Measurements from ENCODE around the gene KCNJ16.
A peak's percentile ranks its signal among the peaks of the same experiment; 100 is the strongest.

Gene KCNJ16

DNA sequence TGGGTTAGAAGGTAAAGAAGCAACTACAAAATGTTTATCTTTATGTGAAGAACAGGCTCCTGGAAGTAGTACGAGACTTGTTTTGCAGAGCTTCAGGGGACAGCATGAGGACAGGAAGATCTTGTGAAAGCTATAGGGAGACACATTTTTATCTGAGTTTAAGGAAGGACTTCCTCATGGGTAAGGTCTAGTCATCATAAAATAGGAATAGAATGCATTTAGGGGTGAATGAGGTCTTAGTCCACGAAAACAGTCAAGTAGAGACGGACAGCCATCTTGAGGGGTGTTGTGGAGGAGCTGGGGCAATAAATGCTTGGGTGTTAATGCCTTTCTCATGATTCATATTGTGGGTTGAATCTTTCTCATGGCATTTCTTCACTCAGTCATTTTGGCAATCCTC is 24.3 kb downstream of the KCNJ16 start:
- Histone ChIP-seq H3K27me3 (ENCODE audit: low read depth, low read length) (no peaks in the 10 kb centered on the region), H3K9ac (ENCODE audit: low read length) (no peak overlapping the region), H3K4me1 (ENCODE audit: low read length) (peaks cover 4% of the 10 kb centered on the region; the same call in 1 of the 2 replicates), H2AFZ (ENCODE audit: low read depth, low read length) (peak overlapping the region; percentile 10; the same call in 1 of the 2 replicates), H3K27ac (ENCODE audit: low read length) (no peak overlapping the region), H3K79me2 (ENCODE audit: low read length) (no peaks in the 10 kb centered on the region), H3K36me3 (replicated peaks; ENCODE audit: low read depth, low read length) (no peaks in the 10 kb centered on the region), H3K4me3 (ENCODE audit: low read length) (no peak overlapping the region), H3K9me3 (ENCODE audit: insufficient read depth, low read length) (no peaks in the 10 kb centered on the region), H3K4me2 (ENCODE audit: low read length) (no peak overlapping the region), H4K20me1 (ENCODE audit: insufficient read depth, low read length) (no peaks in the 10 kb centered on the region)
- TF ChIP-seq, protein P1, sequence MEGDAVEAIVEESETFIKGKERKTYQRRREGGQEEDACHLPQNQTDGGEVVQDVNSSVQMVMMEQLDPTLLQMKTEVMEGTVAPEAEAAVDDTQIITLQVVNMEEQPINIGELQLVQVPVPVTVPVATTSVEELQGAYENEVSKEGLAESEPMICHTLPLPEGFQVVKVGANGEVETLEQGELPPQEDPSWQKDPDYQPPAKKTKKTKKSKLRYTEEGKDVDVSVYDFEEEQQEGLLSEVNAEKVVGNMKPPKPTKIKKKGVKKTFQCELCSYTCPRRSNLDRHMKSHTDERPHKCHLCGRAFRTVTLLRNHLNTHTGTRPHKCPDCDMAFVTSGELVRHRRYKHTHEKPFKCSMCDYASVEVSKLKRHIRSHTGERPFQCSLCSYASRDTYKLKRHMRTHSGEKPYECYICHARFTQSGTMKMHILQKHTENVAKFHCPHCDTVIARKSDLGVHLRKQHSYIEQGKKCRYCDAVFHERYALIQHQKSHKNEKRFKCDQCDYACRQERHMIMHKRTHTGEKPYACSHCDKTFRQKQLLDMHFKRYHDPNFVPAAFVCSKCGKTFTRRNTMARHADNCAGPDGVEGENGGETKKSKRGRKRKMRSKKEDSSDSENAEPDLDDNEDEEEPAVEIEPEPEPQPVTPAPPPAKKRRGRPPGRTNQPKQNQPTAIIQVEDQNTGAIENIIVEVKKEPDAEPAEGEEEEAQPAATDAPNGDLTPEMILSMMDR (IDR thresholded peaks at IDR 0.05; ENCODE audit: low read depth, low read length) = no peak
- no peak for TF ChIP-seq EZH2phosphoT487 (IDR thresholded peaks at IDR 0.05; ENCODE audit: low read depth)

DNA sequence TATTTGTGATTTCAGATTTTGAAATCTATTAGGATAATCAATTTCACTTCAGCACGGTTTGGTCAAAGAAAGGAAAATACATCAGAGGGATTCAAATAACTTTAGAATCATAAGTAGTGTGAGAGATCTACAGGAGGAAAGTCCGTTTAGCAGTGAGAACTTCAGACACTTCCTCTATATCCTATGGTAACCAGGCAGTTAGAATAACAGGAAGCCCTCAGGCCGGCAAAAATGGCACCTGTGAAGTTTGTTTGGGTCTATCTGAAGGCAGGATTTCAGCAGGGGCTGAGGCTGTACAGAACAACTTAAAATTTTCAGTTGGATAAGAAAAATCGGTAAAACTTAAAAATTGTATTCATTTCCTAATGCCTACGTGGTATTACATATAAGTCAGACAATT is 24.9 kb downstream of the KCNJ16 start:
- TF ChIP-seq, protein P1 (IDR thresholded peaks at IDR 0.05; ENCODE audit: low read depth, low read length) = no peak
- TF ChIP-seq EZH2phosphoT487 (IDR thresholded peaks at IDR 0.05; ENCODE audit: low read depth) = no peak
- no peaks in the 10 kb centered on the region for H3K36me3 ChIP-seq (replicated peaks; ENCODE audit: low read depth, low read length)
- 0 out of 2 replicates have a peak overlapping the region, but pooled peaks have one; percentile 1 for H3K4me2 ChIP-seq (ENCODE audit: low read length)
- no peaks in the 10 kb centered on the region for H4K20me1 ChIP-seq (ENCODE audit: insufficient read depth, low read length)
- peaks cover 4% of the 10 kb centered on the region for H3K4me1 ChIP-seq (ENCODE audit: low read length)
- H2AFZ ChIP-seq (ENCODE audit: low read depth, low read length) = peak overlapping the region; percentile 10
- H3K27me3 ChIP-seq (ENCODE audit: low read depth, low read length) = no peaks in the 10 kb centered on the region
- H3K79me2 ChIP-seq (ENCODE audit: low read length) = no peaks in the 10 kb centered on the region
- H3K9ac ChIP-seq (ENCODE audit: low read length) = no peak overlapping the region
- no peak overlapping the region for H3K27ac ChIP-seq (ENCODE audit: low read length)
- no peak overlapping the region for H3K4me3 ChIP-seq (ENCODE audit: low read length)
- no peaks in the 10 kb centered on the region for H3K9me3 ChIP-seq (ENCODE audit: insufficient read depth, low read length)

DNA sequence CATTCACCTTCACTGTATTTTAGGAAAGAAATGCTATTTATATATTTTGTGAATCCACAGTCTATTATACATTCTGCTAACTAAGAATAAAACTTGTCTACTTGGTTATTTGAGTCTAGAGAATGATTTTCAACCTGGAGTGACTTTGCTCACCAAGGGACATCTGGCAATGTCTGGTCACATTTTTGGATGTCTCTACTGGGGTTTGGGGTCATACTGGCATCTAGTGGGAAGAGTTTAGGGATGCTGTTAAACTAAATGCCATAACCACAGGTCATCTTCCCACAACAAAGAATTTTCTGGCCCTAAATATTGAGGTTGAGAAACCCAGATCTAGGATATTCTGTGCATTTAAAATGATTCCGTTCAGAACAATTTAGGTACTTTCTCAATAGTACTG is 26.0 kb downstream of the KCNJ16 start:
- Histone ChIP-seq H3K4me1 (ENCODE audit: low read length) (peaks cover 15% of the 10 kb centered on the region), H3K36me3 (replicated peaks; ENCODE audit: low read depth, low read length) (no peaks in the 10 kb centered on the region), H3K4me3 (ENCODE audit: low read length) (no peak overlapping the region), H3K4me2 (ENCODE audit: low read length) (no peak overlapping the region), H2AFZ (ENCODE audit: low read depth, low read length) (no peak overlapping the region), H4K20me1 (ENCODE audit: insufficient read depth, low read length) (no peaks in the 10 kb centered on the region), H3K27me3 (ENCODE audit: low read depth, low read length) (no peaks in the 10 kb centered on the region), H3K27ac (ENCODE audit: low read length) (no peak overlapping the region), H3K9ac (ENCODE audit: low read length) (no peak overlapping the region), H3K9me3 (ENCODE audit: insufficient read depth, low read length) (no peaks in the 10 kb centered on the region), H3K79me2 (ENCODE audit: low read length) (no peaks in the 10 kb centered on the region)
- TF ChIP-seq, protein P1 (IDR thresholded peaks at IDR 0.05; ENCODE audit: low read depth, low read length) = peak; percentile 11; the same call in 1 of the 2 replicates
- TF ChIP-seq EZH2phosphoT487 (IDR thresholded peaks at IDR 0.05; ENCODE audit: low read depth) = no peak

DNA sequence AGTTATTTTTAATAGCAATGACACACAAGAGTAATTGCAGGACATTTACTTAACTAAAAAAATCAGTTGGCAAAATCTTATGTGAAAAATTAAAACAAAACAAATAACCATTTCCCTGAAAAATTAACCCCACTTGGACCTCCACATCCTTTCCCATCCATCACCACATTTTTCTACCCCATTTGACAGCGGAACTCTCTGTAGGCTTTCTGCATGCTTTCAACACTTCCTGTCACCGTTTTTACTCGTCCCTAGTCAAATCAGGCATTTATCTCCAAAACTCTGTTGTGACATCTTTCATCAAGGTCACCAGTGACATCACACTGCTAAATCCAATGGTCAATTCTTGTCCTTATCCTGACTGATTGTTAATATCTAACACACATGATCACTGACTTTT is 27.5 kb downstream of the KCNJ16 start:
- no peaks in the 10 kb centered on the region for H3K9me3 ChIP-seq (ENCODE audit: insufficient read depth, low read length)
- H3K36me3 ChIP-seq (replicated peaks; ENCODE audit: low read depth, low read length) = no peaks in the 10 kb centered on the region
- no peak overlapping the region for H3K9ac ChIP-seq (ENCODE audit: low read length)
- peaks cover 30% of the 10 kb centered on the region for H3K4me1 ChIP-seq (ENCODE audit: low read length)
- no peaks in the 10 kb centered on the region for H3K79me2 ChIP-seq (ENCODE audit: low read length)
- H2AFZ ChIP-seq (ENCODE audit: low read depth, low read length) = no peak overlapping the region
- no peak overlapping the region for H3K4me3 ChIP-seq (ENCODE audit: low read length)
- H3K27me3 ChIP-seq (ENCODE audit: low read depth, low read length) = no peaks in the 10 kb centered on the region
- no peaks in the 10 kb centered on the region for H4K20me1 ChIP-seq (ENCODE audit: insufficient read depth, low read length)
- H3K4me2 ChIP-seq (ENCODE audit: low read length) = no peak overlapping the region
- no peak for TF ChIP-seq EZH2phosphoT487 (IDR thresholded peaks at IDR 0.05; ENCODE audit: low read depth)
- TF ChIP-seq, protein P1 (IDR thresholded peaks at IDR 0.05; ENCODE audit: low read depth, low read length) = no peak
- no peak overlapping the region for H3K27ac ChIP-seq (ENCODE audit: low read length)

All from OCI-LY3 (cell line).